ENCODE data around the gene AMPD1.

GRCh38 chr1:114671939-114672275 lies 23.4 kb downstream of the AMPD1 start:
- TF ChIP-seq, protein P1, sequence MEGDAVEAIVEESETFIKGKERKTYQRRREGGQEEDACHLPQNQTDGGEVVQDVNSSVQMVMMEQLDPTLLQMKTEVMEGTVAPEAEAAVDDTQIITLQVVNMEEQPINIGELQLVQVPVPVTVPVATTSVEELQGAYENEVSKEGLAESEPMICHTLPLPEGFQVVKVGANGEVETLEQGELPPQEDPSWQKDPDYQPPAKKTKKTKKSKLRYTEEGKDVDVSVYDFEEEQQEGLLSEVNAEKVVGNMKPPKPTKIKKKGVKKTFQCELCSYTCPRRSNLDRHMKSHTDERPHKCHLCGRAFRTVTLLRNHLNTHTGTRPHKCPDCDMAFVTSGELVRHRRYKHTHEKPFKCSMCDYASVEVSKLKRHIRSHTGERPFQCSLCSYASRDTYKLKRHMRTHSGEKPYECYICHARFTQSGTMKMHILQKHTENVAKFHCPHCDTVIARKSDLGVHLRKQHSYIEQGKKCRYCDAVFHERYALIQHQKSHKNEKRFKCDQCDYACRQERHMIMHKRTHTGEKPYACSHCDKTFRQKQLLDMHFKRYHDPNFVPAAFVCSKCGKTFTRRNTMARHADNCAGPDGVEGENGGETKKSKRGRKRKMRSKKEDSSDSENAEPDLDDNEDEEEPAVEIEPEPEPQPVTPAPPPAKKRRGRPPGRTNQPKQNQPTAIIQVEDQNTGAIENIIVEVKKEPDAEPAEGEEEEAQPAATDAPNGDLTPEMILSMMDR (IDR thresholded peaks at IDR 0.05): no peak
- TF ChIP-seq POLR2A (IDR thresholded peaks at IDR 0.05): no peak
